HPDE6-E6E7 (cell line): ENCODE results near the gene SIAH2.

Source experiments
- DNase-seq: peaks from one replicate; pipeline ENCODE4 v3.0.0; 2011; ENCODE audit warnings: missing footprints; ENCODE audit errors: extremely low spot score

The SIAH2 gene

GRCh38 chr3:150748684-150749047 is 14.3 kb downstream of the SIAH2 start:
- no peak for DNase-seq

GRCh38 chr3:150747886-150748683 is 14.9 kb downstream of the SIAH2 start:
- DNase-seq = no peak

GRCh38 chr3:150746791-150747590 is 16.0 kb downstream of the SIAH2 start:
- DNase-seq = no peak

- no peak for DNase-seq
These were observed 17.1 kb downstream of the SIAH2 start for GRCh38 chr3:150745832-150746231.

GRCh38 chr3:150744919-150745211 is 18.1 kb downstream of the SIAH2 start:
- DNase-seq = no peak

- no peak for DNase-seq
These were observed 18.7 kb downstream of the SIAH2 start for GRCh38 chr3:150744041-150744918.

- DNase-seq = no peak
These were observed 19.5 kb downstream of the SIAH2 start for GRCh38 chr3:150743508-150743907.

- no peak for DNase-seq
These were observed 20.3 kb downstream of the SIAH2 start for GRCh38 chr3:150742679-150743078.

- DNase-seq = no peak
These were observed 20.8 kb downstream of the SIAH2 start for GRCh38 chr3:150742141-150742523.

GRCh38 chr3:150741497-150742140 is 21.4 kb downstream of the SIAH2 start:
- no peak for DNase-seq

GRCh38 chr3:150740733-150741496 is 22.1 kb downstream of the SIAH2 start:
- DNase-seq = no peak

GRCh38 chr3:150739877-150740645 is 22.9 kb downstream of the SIAH2 start:
- DNase-seq = no peak

- no peak for DNase-seq
These were observed 23.6 kb downstream of the SIAH2 start for GRCh38 chr3:150739200-150739863.

- no peak for DNase-seq
These were observed 24.3 kb downstream of the SIAH2 start for GRCh38 chr3:150738688-150739087.

GRCh38 chr3:150737874-150738679 is 24.9 kb downstream of the SIAH2 start:
- DNase-seq = no peak

- DNase-seq = no peak
These were observed 25.8 kb downstream of the SIAH2 start for GRCh38 chr3:150736903-150737832.

- no peak for DNase-seq
These were observed 26.7 kb downstream of the SIAH2 start for GRCh38 chr3:150736316-150736719.

GRCh38 chr3:150734795-150735119 is 28.2 kb downstream of the SIAH2 start:
- no peak for DNase-seq
